GM23248 (cell line): ENCODE data around the gene RAB9B.

Experiments
- EZH2 ChIP-seq: fragments of 200-600 bp; sonication (generic); IDR thresholded peaks from 2 replicates; pipeline ENCODE4 v1.6.1; 2018; ENCODE audit warnings: antibody characterized with exemption, mild to moderate bottlenecking; ENCODE audit not compliant: insufficient read depth, poor library complexity, severe bottlenecking
- EZH2phosphoT487 ChIP-seq: fragments of 200-600 bp; sonication (generic); IDR thresholded peaks from 2 replicates; pipeline ENCODE4 v1.6.1; 2018; ENCODE audit warnings: antibody characterized with exemption, moderate library complexity, mild to moderate bottlenecking, low read depth; ENCODE audit not compliant: insufficient read depth

- no peak for TF ChIP-seq EZH2phosphoT487
- TF ChIP-seq EZH2, result no peak
Measured at GRCh38 chrX:103864886-103865534, 33.0 kb upstream of the RAB9B start.
